HepG2 (cell line): Measurements from ENCODE around the gene LOC128125822.

Source experiments
- PLRG1 ChIP-seq: fragments of 450-650 bp; conservative IDR thresholded peaks from 2 replicates; pipeline ENCODE4 v1.6.1; 2016
- SRSF1 ChIP-seq: fragments of 200-400 bp; formaldehyde crosslinking; optimal IDR thresholded peaks from 2 replicates; pipeline ENCODE3; 2017; ENCODE audit warnings: mild to moderate bottlenecking, low read depth, low read length, moderate library complexity
- TAF1 ChIP-seq: sonication (generic); formaldehyde crosslinking; IDR thresholded peaks from 2 replicates; pipeline ENCODE4 v1.4.0; 2020; ENCODE audit warnings: missing genetic modification reagents
- TF ChIP-seq, protein P1 (sequence below): sonication (generic); formaldehyde crosslinking; IDR thresholded peaks from 2 replicates; pipeline ENCODE4 v1.5.0; 2020; ENCODE audit warnings: mild to moderate bottlenecking, missing genetic modification reagents, moderate library complexity
- TF ChIP-seq, protein P2 (sequence below): sonication (generic); formaldehyde crosslinking; IDR thresholded peaks from 2 replicates; pipeline ENCODE4 v1.4.0; 2020; ENCODE audit warnings: missing genetic modification reagents
- TF ChIP-seq, protein P3 (sequence below): sonication (generic); formaldehyde crosslinking; IDR thresholded peaks from 2 replicates; pipeline ENCODE4 v1.5.1; 2020; ENCODE audit warnings: mild to moderate bottlenecking, missing genetic modification reagents
- TF ChIP-seq, protein P4 (sequence below): sonication (generic); formaldehyde crosslinking; IDR thresholded peaks from 2 replicates; pipeline ENCODE4 v1.4.0; 2020; ENCODE audit warnings: missing genetic modification reagents
- TF ChIP-seq, protein P5 (sequence below), 2 experiments: sonication (generic) in 1 of 2; formaldehyde crosslinking in 1 of 2; IDR thresholded peaks; 2 replicates each; pipeline versions ENCODE4 v1.6.1 to v1.9.0; 2014 to 2022; ENCODE audit warnings: antibody characterized with exemption in 1 of 2, borderline replicate concordance in 1 of 2, inconsistent platforms in 1 of 2, low read depth in 1 of 2, missing genetic modification reagents in 1 of 2
- TF ChIP-seq, protein P6 (sequence below), 2 experiments: sonication (generic) in 1 of 2; formaldehyde crosslinking in 1 of 2; IDR thresholded peaks; 2 replicates each; pipeline versions ENCODE4 v1.4.0 to v1.6.1; 2018 to 2020; ENCODE audit warnings: missing genetic modification reagents in 2 of 2, borderline replicate concordance in 1 of 2, low read depth in 1 of 2, mild to moderate bottlenecking in 1 of 2, missing biosample characterization in 1 of 2
- TF ChIP-seq, protein P7 (sequence below): sonication (generic); formaldehyde crosslinking; IDR thresholded peaks from 2 replicates; pipeline ENCODE4 v1.8.1; 2023; ENCODE audit warnings: missing genetic modification reagents, inconsistent platforms, borderline replicate concordance

LOC128125822 gene

DNA sequence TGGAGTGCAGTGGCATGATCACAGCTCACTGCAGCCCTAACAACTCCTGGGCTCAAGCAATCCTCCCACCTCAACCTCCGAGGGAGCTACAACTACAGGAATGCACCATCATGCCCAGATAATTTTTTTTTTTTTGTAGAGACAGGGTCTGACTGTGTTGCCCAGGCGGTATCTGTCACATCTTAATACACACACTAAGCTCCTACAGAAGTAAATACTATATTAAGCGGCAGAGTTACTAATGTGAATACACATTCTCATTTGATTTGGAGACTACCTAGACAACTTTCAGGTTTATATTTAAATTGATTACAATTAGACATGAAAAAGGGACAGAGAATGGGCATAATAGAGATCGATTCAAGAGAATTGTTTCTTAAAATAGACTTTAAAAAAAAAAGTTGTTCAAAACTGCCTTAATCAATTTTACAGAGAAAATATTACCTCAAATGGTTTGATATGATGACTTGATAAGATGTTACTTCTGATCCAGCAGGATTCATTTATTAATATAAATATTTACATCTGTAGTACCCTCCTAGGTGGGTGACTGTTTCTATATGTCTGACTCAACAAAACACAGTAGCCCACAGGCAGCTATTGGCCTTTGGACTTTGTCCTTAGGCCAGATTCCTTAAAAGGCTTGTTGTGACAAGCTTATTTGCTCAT lies 7.1 kb upstream of the LOC128125822 start (continued):
- TF ChIP-seq, protein P1, sequence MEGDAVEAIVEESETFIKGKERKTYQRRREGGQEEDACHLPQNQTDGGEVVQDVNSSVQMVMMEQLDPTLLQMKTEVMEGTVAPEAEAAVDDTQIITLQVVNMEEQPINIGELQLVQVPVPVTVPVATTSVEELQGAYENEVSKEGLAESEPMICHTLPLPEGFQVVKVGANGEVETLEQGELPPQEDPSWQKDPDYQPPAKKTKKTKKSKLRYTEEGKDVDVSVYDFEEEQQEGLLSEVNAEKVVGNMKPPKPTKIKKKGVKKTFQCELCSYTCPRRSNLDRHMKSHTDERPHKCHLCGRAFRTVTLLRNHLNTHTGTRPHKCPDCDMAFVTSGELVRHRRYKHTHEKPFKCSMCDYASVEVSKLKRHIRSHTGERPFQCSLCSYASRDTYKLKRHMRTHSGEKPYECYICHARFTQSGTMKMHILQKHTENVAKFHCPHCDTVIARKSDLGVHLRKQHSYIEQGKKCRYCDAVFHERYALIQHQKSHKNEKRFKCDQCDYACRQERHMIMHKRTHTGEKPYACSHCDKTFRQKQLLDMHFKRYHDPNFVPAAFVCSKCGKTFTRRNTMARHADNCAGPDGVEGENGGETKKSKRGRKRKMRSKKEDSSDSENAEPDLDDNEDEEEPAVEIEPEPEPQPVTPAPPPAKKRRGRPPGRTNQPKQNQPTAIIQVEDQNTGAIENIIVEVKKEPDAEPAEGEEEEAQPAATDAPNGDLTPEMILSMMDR (CRISPR knock-in tag), result no peak
- no peak for TF ChIP-seq SRSF1
- TF ChIP-seq PLRG1, result no peak
- TF ChIP-seq, protein P2, sequence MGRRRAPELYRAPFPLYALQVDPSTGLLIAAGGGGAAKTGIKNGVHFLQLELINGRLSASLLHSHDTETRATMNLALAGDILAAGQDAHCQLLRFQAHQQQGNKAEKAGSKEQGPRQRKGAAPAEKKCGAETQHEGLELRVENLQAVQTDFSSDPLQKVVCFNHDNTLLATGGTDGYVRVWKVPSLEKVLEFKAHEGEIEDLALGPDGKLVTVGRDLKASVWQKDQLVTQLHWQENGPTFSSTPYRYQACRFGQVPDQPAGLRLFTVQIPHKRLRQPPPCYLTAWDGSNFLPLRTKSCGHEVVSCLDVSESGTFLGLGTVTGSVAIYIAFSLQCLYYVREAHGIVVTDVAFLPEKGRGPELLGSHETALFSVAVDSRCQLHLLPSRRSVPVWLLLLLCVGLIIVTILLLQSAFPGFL (CRISPR knock-in tag), result no peak
- TF ChIP-seq, protein P3, sequence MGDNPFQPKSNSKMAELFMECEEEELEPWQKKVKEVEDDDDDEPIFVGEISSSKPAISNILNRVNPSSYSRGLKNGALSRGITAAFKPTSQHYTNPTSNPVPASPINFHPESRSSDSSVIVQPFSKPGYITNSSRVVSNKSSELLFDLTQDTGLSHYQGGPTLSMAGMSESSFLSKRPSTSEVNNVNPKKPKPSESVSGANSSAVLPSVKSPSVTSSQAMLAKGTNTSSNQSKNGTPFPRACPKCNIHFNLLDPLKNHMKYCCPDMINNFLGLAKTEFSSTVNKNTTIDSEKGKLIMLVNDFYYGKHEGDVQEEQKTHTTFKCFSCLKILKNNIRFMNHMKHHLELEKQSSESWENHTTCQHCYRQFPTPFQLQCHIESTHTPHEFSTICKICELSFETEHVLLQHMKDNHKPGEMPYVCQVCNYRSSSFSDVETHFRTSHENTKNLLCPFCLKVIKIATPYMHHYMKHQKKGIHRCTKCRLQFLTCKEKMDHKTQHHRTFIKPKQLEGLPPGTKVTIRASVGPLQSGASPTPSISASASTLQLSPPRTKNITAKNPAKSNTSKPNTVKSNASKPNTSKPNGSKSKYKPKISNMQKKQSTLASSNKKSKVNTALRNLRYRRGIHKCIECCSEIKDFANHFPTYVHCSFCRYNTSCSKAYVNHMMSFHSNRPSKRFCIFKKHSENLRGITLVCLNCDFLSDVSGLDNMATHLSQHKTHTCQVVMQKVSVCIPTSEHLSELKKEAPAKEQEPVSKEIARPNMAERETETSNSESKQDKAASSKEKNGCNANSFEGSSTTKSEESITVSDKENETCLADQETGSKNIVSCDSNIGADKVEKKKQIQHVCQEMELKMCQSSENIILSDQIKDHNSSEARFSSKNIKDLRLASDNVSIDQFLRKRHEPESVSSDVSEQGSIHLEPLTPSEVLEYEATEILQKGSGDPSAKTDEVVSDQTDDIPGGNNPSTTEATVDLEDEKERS (CRISPR knock-in tag), result no peak
- TF ChIP-seq TAF1, result no peak
- TF ChIP-seq, protein P4, sequence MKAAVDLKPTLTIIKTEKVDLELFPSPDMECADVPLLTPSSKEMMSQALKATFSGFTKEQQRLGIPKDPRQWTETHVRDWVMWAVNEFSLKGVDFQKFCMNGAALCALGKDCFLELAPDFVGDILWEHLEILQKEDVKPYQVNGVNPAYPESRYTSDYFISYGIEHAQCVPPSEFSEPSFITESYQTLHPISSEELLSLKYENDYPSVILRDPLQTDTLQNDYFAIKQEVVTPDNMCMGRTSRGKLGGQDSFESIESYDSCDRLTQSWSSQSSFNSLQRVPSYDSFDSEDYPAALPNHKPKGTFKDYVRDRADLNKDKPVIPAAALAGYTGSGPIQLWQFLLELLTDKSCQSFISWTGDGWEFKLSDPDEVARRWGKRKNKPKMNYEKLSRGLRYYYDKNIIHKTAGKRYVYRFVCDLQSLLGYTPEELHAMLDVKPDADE (CRISPR knock-in tag), result no peak
- TF ChIP-seq, protein P5, sequence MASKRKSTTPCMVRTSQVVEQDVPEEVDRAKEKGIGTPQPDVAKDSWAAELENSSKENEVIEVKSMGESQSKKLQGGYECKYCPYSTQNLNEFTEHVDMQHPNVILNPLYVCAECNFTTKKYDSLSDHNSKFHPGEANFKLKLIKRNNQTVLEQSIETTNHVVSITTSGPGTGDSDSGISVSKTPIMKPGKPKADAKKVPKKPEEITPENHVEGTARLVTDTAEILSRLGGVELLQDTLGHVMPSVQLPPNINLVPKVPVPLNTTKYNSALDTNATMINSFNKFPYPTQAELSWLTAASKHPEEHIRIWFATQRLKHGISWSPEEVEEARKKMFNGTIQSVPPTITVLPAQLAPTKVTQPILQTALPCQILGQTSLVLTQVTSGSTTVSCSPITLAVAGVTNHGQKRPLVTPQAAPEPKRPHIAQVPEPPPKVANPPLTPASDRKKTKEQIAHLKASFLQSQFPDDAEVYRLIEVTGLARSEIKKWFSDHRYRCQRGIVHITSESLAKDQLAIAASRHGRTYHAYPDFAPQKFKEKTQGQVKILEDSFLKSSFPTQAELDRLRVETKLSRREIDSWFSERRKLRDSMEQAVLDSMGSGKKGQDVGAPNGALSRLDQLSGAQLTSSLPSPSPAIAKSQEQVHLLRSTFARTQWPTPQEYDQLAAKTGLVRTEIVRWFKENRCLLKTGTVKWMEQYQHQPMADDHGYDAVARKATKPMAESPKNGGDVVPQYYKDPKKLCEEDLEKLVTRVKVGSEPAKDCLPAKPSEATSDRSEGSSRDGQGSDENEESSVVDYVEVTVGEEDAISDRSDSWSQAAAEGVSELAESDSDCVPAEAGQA (IDR thresholded peaks at IDR 0.05; ENCODE audit: low read depth), result no peak
- TF ChIP-seq, protein P5 (CRISPR knock-in tag; IDR thresholded peaks at IDR 0.05; ENCODE audit: borderline replicate concordance), result no peak; the same call in 1 of the 2 replicates
- TF ChIP-seq, protein P6, sequence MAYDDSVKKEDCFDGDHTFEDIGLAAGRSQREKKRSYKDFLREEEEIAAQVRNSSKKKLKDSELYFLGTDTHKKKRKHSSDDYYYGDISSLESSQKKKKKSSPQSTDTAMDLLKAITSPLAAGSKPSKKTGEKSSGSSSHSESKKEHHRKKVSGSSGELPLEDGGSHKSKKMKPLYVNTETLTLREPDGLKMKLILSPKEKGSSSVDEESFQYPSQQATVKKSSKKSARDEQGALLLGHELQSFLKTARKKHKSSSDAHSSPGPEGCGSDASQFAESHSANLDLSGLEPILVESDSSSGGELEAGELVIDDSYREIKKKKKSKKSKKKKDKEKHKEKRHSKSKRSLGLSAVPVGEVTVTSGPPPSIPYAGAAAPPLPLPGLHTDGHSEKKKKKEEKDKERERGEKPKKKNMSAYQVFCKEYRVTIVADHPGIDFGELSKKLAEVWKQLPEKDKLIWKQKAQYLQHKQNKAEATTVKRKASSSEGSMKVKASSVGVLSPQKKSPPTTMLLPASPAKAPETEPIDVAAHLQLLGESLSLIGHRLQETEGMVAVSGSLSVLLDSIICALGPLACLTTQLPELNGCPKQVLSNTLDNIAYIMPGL (CRISPR knock-in tag; IDR thresholded peaks at IDR 0.05; ENCODE audit: borderline replicate concordance in 1 of 2, low read depth in 1 of 2), result peak in 1 of 2 experiments; percentile 53; a peak in 1 of 4 replicates
- TF ChIP-seq, protein P7, sequence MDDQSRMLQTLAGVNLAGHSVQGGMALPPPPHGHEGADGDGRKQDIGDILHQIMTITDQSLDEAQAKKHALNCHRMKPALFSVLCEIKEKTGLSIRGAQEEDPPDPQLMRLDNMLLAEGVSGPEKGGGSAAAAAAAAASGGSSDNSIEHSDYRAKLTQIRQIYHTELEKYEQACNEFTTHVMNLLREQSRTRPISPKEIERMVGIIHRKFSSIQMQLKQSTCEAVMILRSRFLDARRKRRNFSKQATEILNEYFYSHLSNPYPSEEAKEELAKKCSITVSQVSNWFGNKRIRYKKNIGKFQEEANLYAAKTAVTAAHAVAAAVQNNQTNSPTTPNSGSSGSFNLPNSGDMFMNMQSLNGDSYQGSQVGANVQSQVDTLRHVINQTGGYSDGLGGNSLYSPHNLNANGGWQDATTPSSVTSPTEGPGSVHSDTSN (CRISPR knock-in tag), result no peak
